ENCODE results near the gene SCN4A. TPM values are rescaled to one million over a fixed set of nuclear protein-coding genes. Genes with fewer than 3 reads are reported as not detected.

SCN4A gene
- total RNA-seq, 1 donor from 2014 or later = 0.14 TPM

- Mint-ChIP-seq H3K4me3 (ENCODE audit: low read depth) (no peak overlapping the region), H3K27me3 (ENCODE audit: low read depth) (peaks cover 4% of the 10 kb centered on the region), H3K4me1 (ENCODE audit: low read depth) (peaks cover 20% of the 10 kb centered on the region), H3K9me3 (no peaks in the 10 kb centered on the region), H3K27ac (no peak overlapping the region), H3K36me3 (ENCODE audit: low read depth) (no peaks in the 10 kb centered on the region)
- DNase-seq (ENCODE audit: low spot score) = no peak
- intact Hi-C loops (cut with micrococcal nuclease) = no loop called here
These were observed 31.0 kb downstream of the SCN4A start for GRCh38 chr17:63941751-63942150.

GRCh38 chr17:63941162-63941561 lies 31.6 kb downstream of the SCN4A start:
- Mint-ChIP-seq H3K4me3 (ENCODE audit: low read depth) (no peak overlapping the region), H3K9me3 (no peaks in the 10 kb centered on the region)

GRCh38 chr17:63940584-63940983 lies 32.1 kb downstream of the SCN4A start:
- DNase-seq (ENCODE audit: low spot score) = no peak
- no peaks in the 10 kb centered on the region for H3K36me3 Mint-ChIP-seq (ENCODE audit: low read depth)
- no peaks in the 10 kb centered on the region for H3K9me3 Mint-ChIP-seq
- intact Hi-C loops (cut with micrococcal nuclease) = no loop called here
- H3K27ac Mint-ChIP-seq = no peak overlapping the region
- peaks cover 12% of the 10 kb centered on the region for H3K4me1 Mint-ChIP-seq (ENCODE audit: low read depth)
- peaks cover 6% of the 10 kb centered on the region for H3K27me3 Mint-ChIP-seq (ENCODE audit: low read depth)
- no peak overlapping the region for H3K4me3 Mint-ChIP-seq (ENCODE audit: low read depth)

More at GRCh38 chr17:63941162-63941561, 31.6 kb downstream of the SCN4A start:
- H3K4me1 Mint-ChIP-seq (ENCODE audit: low read depth) = peaks cover 16% of the 10 kb centered on the region
- no peak for DNase-seq (ENCODE audit: low spot score)
- no peak overlapping the region for H3K27ac Mint-ChIP-seq
- peaks cover 5% of the 10 kb centered on the region for H3K27me3 Mint-ChIP-seq (ENCODE audit: low read depth)
- intact Hi-C loops (cut with micrococcal nuclease) = no loop called here
- H3K36me3 Mint-ChIP-seq (ENCODE audit: low read depth) = no peaks in the 10 kb centered on the region

GRCh38 chr17:63939884-63940283 lies 32.8 kb downstream of the SCN4A start:
- peaks cover 8% of the 10 kb centered on the region for H3K4me1 Mint-ChIP-seq (ENCODE audit: low read depth)
- H3K27me3 Mint-ChIP-seq (ENCODE audit: low read depth) = peaks cover 6% of the 10 kb centered on the region
- intact Hi-C loops (cut with micrococcal nuclease) = no loop called here
- no peaks in the 10 kb centered on the region for H3K36me3 Mint-ChIP-seq (ENCODE audit: low read depth)
- no peak overlapping the region for H3K4me3 Mint-ChIP-seq (ENCODE audit: low read depth)
- no peak for DNase-seq (ENCODE audit: low spot score)
- no peak overlapping the region for H3K27ac Mint-ChIP-seq
- H3K9me3 Mint-ChIP-seq = no peaks in the 10 kb centered on the region

GRCh38 chr17:63939401-63939800 lies 33.3 kb downstream of the SCN4A start:
- intact Hi-C loops (cut with micrococcal nuclease) = no loop called here
- H3K27me3 Mint-ChIP-seq (ENCODE audit: low read depth) = peaks cover 6% of the 10 kb centered on the region

GRCh38 chr17:63937920-63938319 lies 34.8 kb downstream of the SCN4A start:
- Mint-ChIP-seq H3K4me3 (ENCODE audit: low read depth) (no peak overlapping the region), H3K27ac (no peak overlapping the region)

More at GRCh38 chr17:63939401-63939800, 33.3 kb downstream of the SCN4A start:
- DNase-seq (ENCODE audit: low spot score) = no peak
- Mint-ChIP-seq H3K4me1 (ENCODE audit: low read depth) (peaks cover 8% of the 10 kb centered on the region), H3K9me3 (no peaks in the 10 kb centered on the region), H3K27ac (no peak overlapping the region), H3K36me3 (ENCODE audit: low read depth) (no peaks in the 10 kb centered on the region), H3K4me3 (ENCODE audit: low read depth) (no peak overlapping the region)

GRCh38 chr17:63937319-63937718 lies 35.4 kb downstream of the SCN4A start:
- Mint-ChIP-seq H3K27ac (no peak overlapping the region), H3K36me3 (ENCODE audit: low read depth) (no peaks in the 10 kb centered on the region), H3K4me3 (ENCODE audit: low read depth) (no peak overlapping the region), H3K4me1 (ENCODE audit: low read depth) (peaks cover 10% of the 10 kb centered on the region), H3K9me3 (no peaks in the 10 kb centered on the region), H3K27me3 (ENCODE audit: low read depth) (peaks cover 4% of the 10 kb centered on the region)
- no peak for DNase-seq (ENCODE audit: low spot score)
- intact Hi-C loops (cut with micrococcal nuclease) = no loop called here

More at GRCh38 chr17:63937920-63938319, 34.8 kb downstream of the SCN4A start:
- Mint-ChIP-seq H3K9me3 (no peaks in the 10 kb centered on the region), H3K4me1 (ENCODE audit: low read depth) (peaks cover 8% of the 10 kb centered on the region), H3K27me3 (ENCODE audit: low read depth) (peaks cover 6% of the 10 kb centered on the region), H3K36me3 (ENCODE audit: low read depth) (no peaks in the 10 kb centered on the region)
- no peak for DNase-seq (ENCODE audit: low spot score)
- intact Hi-C loops (cut with micrococcal nuclease) = no loop called here

GRCh38 chr17:63934183-63935112 lies 38.3 kb downstream of the SCN4A start:
- peaks cover 4% of the 10 kb centered on the region for H3K27me3 Mint-ChIP-seq (ENCODE audit: low read depth)
- intact Hi-C loops (cut with micrococcal nuclease) = no loop called here
- peaks cover 20% of the 10 kb centered on the region for H3K4me1 Mint-ChIP-seq (ENCODE audit: low read depth)
- H3K27ac Mint-ChIP-seq = no peak overlapping the region
- no peak for DNase-seq (ENCODE audit: low spot score)
- H3K36me3 Mint-ChIP-seq (ENCODE audit: low read depth) = peaks cover under 1% of the 10 kb centered on the region
- no peaks in the 10 kb centered on the region for H3K9me3 Mint-ChIP-seq
- no peak overlapping the region for H3K4me3 Mint-ChIP-seq (ENCODE audit: low read depth)

GRCh38 chr17:63933598-63933997 lies 39.1 kb downstream of the SCN4A start:
- Mint-ChIP-seq H3K27me3 (ENCODE audit: low read depth) (peaks cover 4% of the 10 kb centered on the region), H3K4me3 (ENCODE audit: low read depth) (no peak overlapping the region), H3K4me1 (ENCODE audit: low read depth) (peaks cover 13% of the 10 kb centered on the region), H3K27ac (no peak overlapping the region), H3K9me3 (no peaks in the 10 kb centered on the region), H3K36me3 (ENCODE audit: low read depth) (peaks cover 3% of the 10 kb centered on the region)
- DNase-seq (ENCODE audit: low spot score) = no peak
- intact Hi-C loops (cut with micrococcal nuclease) = no loop called here

- intact Hi-C loops (cut with micrococcal nuclease) = no loop called here
- no peaks in the 10 kb centered on the region for H3K9me3 Mint-ChIP-seq
- peaks cover 3% of the 10 kb centered on the region for H3K36me3 Mint-ChIP-seq (ENCODE audit: low read depth)
- no peak overlapping the region for H3K27ac Mint-ChIP-seq
- peaks cover 4% of the 10 kb centered on the region for H3K27me3 Mint-ChIP-seq (ENCODE audit: low read depth)
- DNase-seq (ENCODE audit: low spot score) = no peak
- H3K4me3 Mint-ChIP-seq (ENCODE audit: low read depth) = peak overlapping the region; percentile 91
- peaks cover 12% of the 10 kb centered on the region for H3K4me1 Mint-ChIP-seq (ENCODE audit: low read depth)
These were observed 40.0 kb downstream of the SCN4A start for GRCh38 chr17:63932721-63933120.

- no peaks in the 10 kb centered on the region for H3K9me3 Mint-ChIP-seq
- H3K4me1 Mint-ChIP-seq (ENCODE audit: low read depth) = peaks cover 12% of the 10 kb centered on the region
- intact Hi-C loops (cut with micrococcal nuclease) = no loop called here
- H3K4me3 Mint-ChIP-seq (ENCODE audit: low read depth) = peak within 1 kb of the TSS; percentile 91
- peak within 1 kb of the TSS; percentile 87 for H3K27ac Mint-ChIP-seq
- peaks cover 3% of the 10 kb centered on the region for H3K36me3 Mint-ChIP-seq (ENCODE audit: low read depth)
- DNase-seq (ENCODE audit: low spot score) = peak; percentile 23
- H3K27me3 Mint-ChIP-seq (ENCODE audit: low read depth) = peaks cover 3% of the 10 kb centered on the region
These were observed 40.6 kb downstream of the SCN4A start, which contains the start of gene CD79B for GRCh38 chr17:63931981-63932561. Gene CD79B, minus strand, starts transcription at chr17:63932331. Its CDS starts 70 bp downstream, at chr17:63932261.

- H3K36me3 Mint-ChIP-seq (ENCODE audit: low read depth) = peaks cover 3% of the 10 kb centered on the region
- H3K4me3 Mint-ChIP-seq (ENCODE audit: low read depth) = peak overlapping the region; percentile 91
- H3K27me3 Mint-ChIP-seq (ENCODE audit: low read depth) = peaks cover under 1% of the 10 kb centered on the region
- H3K27ac Mint-ChIP-seq = peak overlapping the region; percentile 87
- DNase-seq (ENCODE audit: low spot score) = peak; percentile 44
- H3K9me3 Mint-ChIP-seq = no peaks in the 10 kb centered on the region
- intact Hi-C loops (cut with micrococcal nuclease) = no loop called here
- H3K4me1 Mint-ChIP-seq (ENCODE audit: low read depth) = peaks cover 12% of the 10 kb centered on the region
These were observed 41.7 kb downstream of the SCN4A start for GRCh38 chr17:63930951-63931575.
